Measurements from ENCODE around the gene NFIA. TPM values are rescaled to one million over a fixed set of nuclear protein-coding genes. Genes with fewer than 3 reads are reported as not detected.

NFIA gene
- polyA plus RNA-seq, 3 donors: 1.4 to 5.3 (median 2.4) TPM

DNA sequence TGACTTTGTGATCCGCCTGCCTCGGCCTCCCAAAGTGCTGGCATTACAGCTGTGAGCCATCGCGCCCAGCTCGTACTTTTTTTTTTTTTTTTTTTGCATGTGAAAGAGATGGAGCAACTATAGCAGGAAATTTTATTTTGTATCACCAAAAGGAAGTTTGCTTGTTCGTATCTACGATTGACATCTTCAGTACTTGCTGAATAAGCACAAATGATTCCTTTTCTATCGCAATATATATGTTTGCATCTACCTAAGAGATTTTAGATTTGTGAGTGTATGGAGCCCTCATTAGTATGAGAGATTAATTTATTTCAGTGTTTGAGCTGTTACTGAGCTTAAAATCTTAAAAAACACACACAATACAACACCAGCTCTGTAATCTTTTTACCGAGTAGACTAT lies 143.1 kb downstream of the NFIA start:
- Mint-ChIP-seq H3K36me3 (no peaks in the 10 kb centered on the region), H3K27me3 (ENCODE audit: low read depth in 3 of 3) (no peaks in the 10 kb centered on the region), H3K9me3 (no peaks in the 10 kb centered on the region), H3K4me3 (no peak overlapping the region), H3K27ac (peak overlapping the region in 1 of 7 donors; percentile 62), H3K4me1 (peaks cover 9% of the 10 kb centered on the region)
- Histone ChIP-seq H3K4me1 (ENCODE audit: control insufficient read depth in 1 of 2, insufficient read depth in 2 of 2, low read length in 2 of 2) (no peaks in the 10 kb centered on the region), H2AFZ (ENCODE audit: insufficient read depth, low read depth, low read length, poor library complexity, severe bottlenecking) (no peak overlapping the region), H3K27ac (ENCODE audit: low read depth in 1 of 2, low read length in 2 of 2) (no peak overlapping the region), H4K20me1 (ENCODE audit: insufficient read depth, low read length) (no peaks in the 10 kb centered on the region), H3K36me3 (replicated peaks in 1 of 2; ENCODE audit: control insufficient read depth in 1 of 2, insufficient read depth in 2 of 2, low read length in 2 of 2) (no peaks in the 10 kb centered on the region), H3K4me2 (replicated peaks; ENCODE audit: extremely low read depth, low read length, poor library complexity, severe bottlenecking) (no peak overlapping the region), H3K27me3 (ENCODE audit: control insufficient read depth in 2 of 2, insufficient read depth in 2 of 2, low read length in 2 of 2) (no peaks in the 10 kb centered on the region), H3K9me3 (replicated peaks in 1 of 2; ENCODE audit: control insufficient read depth in 1 of 2, insufficient read depth in 1 of 2, low read length in 2 of 2) (no peaks in the 10 kb centered on the region), H3K9ac (ENCODE audit: insufficient read depth, low read length, poor library complexity, severe bottlenecking) (no peak overlapping the region), H3K79me2 (ENCODE audit: insufficient read depth, low read length) (no peaks in the 10 kb centered on the region), H3K4me3 (replicated peaks in 1 of 3; ENCODE audit: low read depth in 2 of 3, low read length in 3 of 3) (no peak overlapping the region)
- WGBS (ENCODE audit: insufficient coverage): no CpG with 5 or more reads among the region's 9 CpGs
- TF ChIP-seq, protein P1, sequence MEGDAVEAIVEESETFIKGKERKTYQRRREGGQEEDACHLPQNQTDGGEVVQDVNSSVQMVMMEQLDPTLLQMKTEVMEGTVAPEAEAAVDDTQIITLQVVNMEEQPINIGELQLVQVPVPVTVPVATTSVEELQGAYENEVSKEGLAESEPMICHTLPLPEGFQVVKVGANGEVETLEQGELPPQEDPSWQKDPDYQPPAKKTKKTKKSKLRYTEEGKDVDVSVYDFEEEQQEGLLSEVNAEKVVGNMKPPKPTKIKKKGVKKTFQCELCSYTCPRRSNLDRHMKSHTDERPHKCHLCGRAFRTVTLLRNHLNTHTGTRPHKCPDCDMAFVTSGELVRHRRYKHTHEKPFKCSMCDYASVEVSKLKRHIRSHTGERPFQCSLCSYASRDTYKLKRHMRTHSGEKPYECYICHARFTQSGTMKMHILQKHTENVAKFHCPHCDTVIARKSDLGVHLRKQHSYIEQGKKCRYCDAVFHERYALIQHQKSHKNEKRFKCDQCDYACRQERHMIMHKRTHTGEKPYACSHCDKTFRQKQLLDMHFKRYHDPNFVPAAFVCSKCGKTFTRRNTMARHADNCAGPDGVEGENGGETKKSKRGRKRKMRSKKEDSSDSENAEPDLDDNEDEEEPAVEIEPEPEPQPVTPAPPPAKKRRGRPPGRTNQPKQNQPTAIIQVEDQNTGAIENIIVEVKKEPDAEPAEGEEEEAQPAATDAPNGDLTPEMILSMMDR (IDR thresholded peaks at IDR 0.05): no peak
- intact Hi-C loops (cut with micrococcal nuclease): no loop called here
- DNase-seq: no peak

DNA sequence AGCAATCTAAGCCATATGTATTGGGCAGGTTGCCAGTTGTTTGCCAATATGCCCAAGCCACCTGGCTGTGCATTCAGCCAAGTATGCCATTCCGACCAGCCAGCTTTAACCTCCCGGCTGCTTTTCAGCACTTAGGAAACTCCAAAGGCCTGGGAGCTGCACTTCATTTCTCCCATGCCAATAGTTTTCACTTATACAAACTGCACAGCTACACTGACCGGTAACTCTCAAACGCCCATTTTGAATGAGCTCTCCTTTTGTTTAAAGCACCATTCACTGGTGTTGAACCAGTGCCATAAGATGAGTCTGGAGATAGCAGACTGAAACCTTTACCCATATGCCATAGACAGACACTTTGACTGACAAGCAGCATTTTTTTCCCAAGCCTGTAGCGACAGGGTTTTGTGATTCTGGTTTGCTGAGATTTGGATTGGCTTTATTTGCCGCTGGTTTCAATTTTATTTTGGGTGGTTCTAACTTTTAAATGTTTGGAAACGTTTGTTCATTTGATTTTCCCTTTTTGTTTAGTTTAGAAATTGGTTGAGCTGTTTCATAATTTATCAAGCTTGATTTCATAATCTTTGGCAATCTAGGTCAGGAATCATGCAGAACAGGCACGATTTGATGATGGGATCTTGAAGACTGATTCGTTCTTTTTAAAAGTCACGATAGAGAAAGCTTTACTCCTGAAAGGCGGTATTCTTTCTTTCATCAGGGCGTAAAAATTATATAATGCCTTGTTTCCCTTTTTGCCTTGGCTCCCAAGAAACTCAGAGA lies 144.6 kb downstream of the NFIA start:
- Mint-ChIP-seq H3K36me3 (no peaks in the 10 kb centered on the region), H3K27ac (no peak overlapping the region), H3K4me3 (no peak overlapping the region), H3K4me1 (peaks cover 9% of the 10 kb centered on the region), H3K27me3 (ENCODE audit: low read depth in 3 of 3) (peaks cover 0 to 2% (median 0%) of the 10 kb centered on the region in 3 donors), H3K9me3 (no peaks in the 10 kb centered on the region)
- WGBS (ENCODE audit: insufficient coverage): 90% methylated on average over 7 of the region's 12 CpGs
- TF ChIP-seq, protein P1 (IDR thresholded peaks at IDR 0.05): no peak
- DNase-seq: no peak
- Histone ChIP-seq H3K27me3 (ENCODE audit: control insufficient read depth in 2 of 2, insufficient read depth in 2 of 2, low read length in 2 of 2) (no peaks in the 10 kb centered on the region), H2AFZ (ENCODE audit: insufficient read depth, low read depth, low read length, poor library complexity, severe bottlenecking) (no peak overlapping the region), H3K4me3 (replicated peaks in 1 of 3; ENCODE audit: low read depth in 2 of 3, low read length in 3 of 3) (no peak overlapping the region), H3K4me2 (replicated peaks; ENCODE audit: extremely low read depth, low read length, poor library complexity, severe bottlenecking) (no peak overlapping the region), H3K4me1 (ENCODE audit: control insufficient read depth in 1 of 2, insufficient read depth in 2 of 2, low read length in 2 of 2) (no peaks in the 10 kb centered on the region), H3K79me2 (ENCODE audit: insufficient read depth, low read length) (no peaks in the 10 kb centered on the region), H3K36me3 (replicated peaks in 1 of 2; ENCODE audit: control insufficient read depth in 1 of 2, insufficient read depth in 2 of 2, low read length in 2 of 2) (no peaks in the 10 kb centered on the region), H3K9ac (ENCODE audit: insufficient read depth, low read length, poor library complexity, severe bottlenecking) (no peak overlapping the region), H3K27ac (ENCODE audit: low read depth in 1 of 2, low read length in 2 of 2) (no peak overlapping the region), H4K20me1 (ENCODE audit: insufficient read depth, low read length) (no peaks in the 10 kb centered on the region), H3K9me3 (replicated peaks in 1 of 2; ENCODE audit: control insufficient read depth in 1 of 2, insufficient read depth in 1 of 2, low read length in 2 of 2) (no peaks in the 10 kb centered on the region)
- intact Hi-C loops (cut with micrococcal nuclease): no loop called here
